Measurements from ENCODE around the gene FANCL. TPM values are rescaled to one million over a fixed set of nuclear protein-coding genes. Genes with fewer than 3 reads are reported as not detected.

The FANCL gene
- total RNA-seq, 1 experiment from 2014 or later = 25.7 TPM

DNA sequence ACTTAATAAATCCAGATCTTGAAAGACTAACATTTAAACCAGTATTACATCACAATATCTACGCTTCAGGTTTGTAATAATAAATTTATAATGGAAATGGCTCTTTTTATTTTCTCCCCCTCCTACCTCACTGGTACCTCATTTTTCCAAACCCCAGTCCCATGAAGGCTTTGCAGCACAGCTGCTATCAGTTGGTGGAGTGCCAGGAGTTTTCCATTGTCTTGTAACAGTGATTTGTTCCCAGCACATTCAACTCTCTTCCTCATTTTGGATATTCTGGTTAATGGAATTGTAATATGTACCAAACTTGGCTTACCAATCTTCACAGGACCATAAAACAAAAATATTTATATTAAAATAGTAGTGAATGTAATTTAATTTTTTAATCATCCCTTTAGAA lies 103.3 kb downstream of the FANCL start:
- no peak for DNase-seq (ENCODE audit: low read depth, low spot score)
- H3K36me3 ChIP-seq (ENCODE audit: control insufficient read depth, insufficient read depth, low read length) = peaks cover 6% of the 10 kb centered on the region
- CTCF ChIA-PET = no interaction called here
- TF ChIP-seq TCF7L2 (IDR thresholded peaks at IDR 0.05; ENCODE audit: low read depth, low read length) = no peak
- no peaks in the 10 kb centered on the region for H3K4me1 ChIP-seq (ENCODE audit: control insufficient read depth, insufficient read depth, low read length)
- POLR2A ChIA-PET = no interaction called here
- no peaks in the 10 kb centered on the region for H3K9me3 ChIP-seq (ENCODE audit: control insufficient read depth, insufficient read depth, low read depth, low read length)
- BruUV-seq (replicated peaks) = no TSS peak
- in situ Hi-C loops (cut with HindIII; ENCODE audit: low pct_unique_long_range_greater_than_20kb, low sequenced_read_pairs) = no loop called here
- H3K27ac ChIP-seq (ENCODE audit: low read length) = no peak overlapping the region
- no peaks in the 10 kb centered on the region for H3K27me3 ChIP-seq (ENCODE audit: control insufficient read depth, insufficient read depth, low read length)
- ATAC-seq = no peak
- H3K4me3 ChIP-seq (ENCODE audit: low read depth in 2 of 2, low read length in 2 of 2) = no peak overlapping the region
- intact Hi-C loops (cut with micrococcal nuclease; ENCODE audit: unreplicated experiment) = no loop called here

DNA sequence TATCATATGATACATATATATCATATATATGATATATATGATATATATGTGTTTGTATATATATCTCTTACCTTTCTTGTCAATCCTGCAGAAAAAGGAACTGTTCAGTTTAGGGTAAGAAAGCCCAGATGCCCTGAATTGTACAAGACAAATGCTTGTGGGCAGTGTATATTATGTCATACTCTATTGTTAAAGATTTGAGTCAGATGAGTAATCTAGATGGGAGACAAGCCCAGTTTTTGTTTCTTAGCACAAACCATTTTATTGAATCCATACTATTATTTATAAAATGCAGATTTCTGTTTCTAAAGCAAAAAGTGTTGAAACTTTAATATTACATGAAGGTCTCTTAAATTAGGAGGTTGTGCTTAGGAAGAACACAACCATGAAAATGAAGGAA lies 103.9 kb downstream of the FANCL start:
- BruUV-seq (replicated peaks) = no TSS peak
- DNase-seq (ENCODE audit: low read depth, low spot score) (no peak), ATAC-seq (no peak)
- Histone ChIP-seq H3K4me1 (ENCODE audit: control insufficient read depth, insufficient read depth, low read length) (no peaks in the 10 kb centered on the region), H3K27ac (ENCODE audit: low read length) (no peak overlapping the region), H3K9me3 (ENCODE audit: control insufficient read depth, insufficient read depth, low read depth, low read length) (no peaks in the 10 kb centered on the region), H3K36me3 (ENCODE audit: control insufficient read depth, insufficient read depth, low read length) (peaks cover 6% of the 10 kb centered on the region), H3K4me3 (ENCODE audit: low read depth in 2 of 2, low read length in 2 of 2) (no peak overlapping the region), H3K27me3 (ENCODE audit: control insufficient read depth, insufficient read depth, low read length) (no peaks in the 10 kb centered on the region)
- intact Hi-C loops (cut with micrococcal nuclease; ENCODE audit: unreplicated experiment) = no loop called here
- in situ Hi-C loops (cut with HindIII; ENCODE audit: low pct_unique_long_range_greater_than_20kb, low sequenced_read_pairs) = no loop called here
- ChIA-PET POLR2A (no interaction called here), CTCF (no interaction called here)
- TF ChIP-seq, protein P1, sequence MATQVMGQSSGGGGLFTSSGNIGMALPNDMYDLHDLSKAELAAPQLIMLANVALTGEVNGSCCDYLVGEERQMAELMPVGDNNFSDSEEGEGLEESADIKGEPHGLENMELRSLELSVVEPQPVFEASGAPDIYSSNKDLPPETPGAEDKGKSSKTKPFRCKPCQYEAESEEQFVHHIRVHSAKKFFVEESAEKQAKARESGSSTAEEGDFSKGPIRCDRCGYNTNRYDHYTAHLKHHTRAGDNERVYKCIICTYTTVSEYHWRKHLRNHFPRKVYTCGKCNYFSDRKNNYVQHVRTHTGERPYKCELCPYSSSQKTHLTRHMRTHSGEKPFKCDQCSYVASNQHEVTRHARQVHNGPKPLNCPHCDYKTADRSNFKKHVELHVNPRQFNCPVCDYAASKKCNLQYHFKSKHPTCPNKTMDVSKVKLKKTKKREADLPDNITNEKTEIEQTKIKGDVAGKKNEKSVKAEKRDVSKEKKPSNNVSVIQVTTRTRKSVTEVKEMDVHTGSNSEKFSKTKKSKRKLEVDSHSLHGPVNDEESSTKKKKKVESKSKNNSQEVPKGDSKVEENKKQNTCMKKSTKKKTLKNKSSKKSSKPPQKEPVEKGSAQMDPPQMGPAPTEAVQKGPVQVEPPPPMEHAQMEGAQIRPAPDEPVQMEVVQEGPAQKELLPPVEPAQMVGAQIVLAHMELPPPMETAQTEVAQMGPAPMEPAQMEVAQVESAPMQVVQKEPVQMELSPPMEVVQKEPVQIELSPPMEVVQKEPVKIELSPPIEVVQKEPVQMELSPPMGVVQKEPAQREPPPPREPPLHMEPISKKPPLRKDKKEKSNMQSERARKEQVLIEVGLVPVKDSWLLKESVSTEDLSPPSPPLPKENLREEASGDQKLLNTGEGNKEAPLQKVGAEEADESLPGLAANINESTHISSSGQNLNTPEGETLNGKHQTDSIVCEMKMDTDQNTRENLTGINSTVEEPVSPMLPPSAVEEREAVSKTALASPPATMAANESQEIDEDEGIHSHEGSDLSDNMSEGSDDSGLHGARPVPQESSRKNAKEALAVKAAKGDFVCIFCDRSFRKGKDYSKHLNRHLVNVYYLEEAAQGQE (IDR thresholded peaks at IDR 0.05; ENCODE audit: insufficient read depth in 1 of 2, low read depth in 2 of 2, low read length in 1 of 2) = no peak
- TF ChIP-seq TCF7L2 (IDR thresholded peaks at IDR 0.05; ENCODE audit: low read depth, low read length) = no peak
- TF ChIP-seq, protein P2, sequence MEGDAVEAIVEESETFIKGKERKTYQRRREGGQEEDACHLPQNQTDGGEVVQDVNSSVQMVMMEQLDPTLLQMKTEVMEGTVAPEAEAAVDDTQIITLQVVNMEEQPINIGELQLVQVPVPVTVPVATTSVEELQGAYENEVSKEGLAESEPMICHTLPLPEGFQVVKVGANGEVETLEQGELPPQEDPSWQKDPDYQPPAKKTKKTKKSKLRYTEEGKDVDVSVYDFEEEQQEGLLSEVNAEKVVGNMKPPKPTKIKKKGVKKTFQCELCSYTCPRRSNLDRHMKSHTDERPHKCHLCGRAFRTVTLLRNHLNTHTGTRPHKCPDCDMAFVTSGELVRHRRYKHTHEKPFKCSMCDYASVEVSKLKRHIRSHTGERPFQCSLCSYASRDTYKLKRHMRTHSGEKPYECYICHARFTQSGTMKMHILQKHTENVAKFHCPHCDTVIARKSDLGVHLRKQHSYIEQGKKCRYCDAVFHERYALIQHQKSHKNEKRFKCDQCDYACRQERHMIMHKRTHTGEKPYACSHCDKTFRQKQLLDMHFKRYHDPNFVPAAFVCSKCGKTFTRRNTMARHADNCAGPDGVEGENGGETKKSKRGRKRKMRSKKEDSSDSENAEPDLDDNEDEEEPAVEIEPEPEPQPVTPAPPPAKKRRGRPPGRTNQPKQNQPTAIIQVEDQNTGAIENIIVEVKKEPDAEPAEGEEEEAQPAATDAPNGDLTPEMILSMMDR (IDR thresholded peaks at IDR 0.05) = no peak

DNA sequence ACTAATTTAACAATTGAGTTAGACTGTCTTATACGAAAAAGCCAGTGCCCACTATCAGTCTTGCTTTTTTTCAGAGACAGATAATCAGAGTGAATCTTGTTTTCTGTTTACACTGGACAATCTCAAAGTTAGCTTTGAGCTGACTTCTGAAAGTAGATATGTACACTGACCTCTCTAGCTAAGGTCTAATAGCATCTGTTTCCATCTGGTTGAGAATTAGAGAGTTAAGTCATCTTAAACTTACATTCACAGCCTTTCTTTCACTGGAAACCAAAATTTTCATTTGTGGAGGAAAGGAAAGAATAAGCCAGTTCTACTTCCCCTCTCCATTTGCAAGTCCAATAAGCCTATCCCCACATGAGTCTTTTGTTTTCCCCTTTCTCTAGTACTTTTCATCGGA lies 105.3 kb downstream of the FANCL start:
- POLR2A ChIA-PET = no interaction called here

More for the DNA sequence above, 105.3 kb downstream of the FANCL start:
- Histone ChIP-seq H3K36me3 (ENCODE audit: control insufficient read depth, insufficient read depth, low read length) (peaks cover 4% of the 10 kb centered on the region; the same call in 1 of the 2 replicates), H3K4me3 (ENCODE audit: low read depth in 2 of 2, low read length in 2 of 2) (no peak overlapping the region), H3K9me3 (ENCODE audit: control insufficient read depth, insufficient read depth, low read depth, low read length) (no peaks in the 10 kb centered on the region), H3K27ac (ENCODE audit: low read length) (no peak overlapping the region), H3K27me3 (ENCODE audit: control insufficient read depth, insufficient read depth, low read length) (no peaks in the 10 kb centered on the region), H3K4me1 (ENCODE audit: control insufficient read depth, insufficient read depth, low read length) (no peaks in the 10 kb centered on the region)
- no peak for ATAC-seq
- in situ Hi-C loops (cut with HindIII; ENCODE audit: low pct_unique_long_range_greater_than_20kb, low sequenced_read_pairs) = no loop called here
- no TSS peak for BruUV-seq (replicated peaks)
- CTCF ChIA-PET = no interaction called here
- intact Hi-C loops (cut with micrococcal nuclease; ENCODE audit: unreplicated experiment) = no loop called here
- no peak for TF ChIP-seq POLR2AphosphoS5 (IDR thresholded peaks at IDR 0.05; ENCODE audit: low read depth, low read length)
- TF ChIP-seq, protein P1 (IDR thresholded peaks at IDR 0.05; ENCODE audit: insufficient read depth in 1 of 2, low read depth in 2 of 2, low read length in 1 of 2) = no peak
- no peak for TF ChIP-seq TCF7L2 (IDR thresholded peaks at IDR 0.05; ENCODE audit: low read depth, low read length)
- TF ChIP-seq SIN3A (IDR thresholded peaks at IDR 0.05; ENCODE audit: borderline replicate concordance, insufficient read depth, low read depth, low read length) = no peak
- TF ChIP-seq, protein P2 (IDR thresholded peaks at IDR 0.05) = no peak
- no peak for DNase-seq (ENCODE audit: low read depth, low spot score)
